GM18951 (cell line): ENCODE results near the gene ROBO1.

ENCODE experiments used
- POLR2A ChIP-seq: IDR thresholded peaks from 4 replicates; pipeline ENCODE4 v1.6.1; 2011; ENCODE audit warnings: mild to moderate bottlenecking; ENCODE audit not compliant: insufficient read length, insufficient read depth; ENCODE audit errors: extremely low read depth
- in situ Hi-C: fragments of 300-500 bp; cut with MboI; formaldehyde crosslinking; loops from one replicate; pipeline ENCODE4 v1.12.0; 2022; ENCODE audit warnings: low sequenced_read_pairs, mixed read lengths, inconsistent platforms; ENCODE audit not compliant: unreplicated experiment

ROBO1 gene

DNA sequence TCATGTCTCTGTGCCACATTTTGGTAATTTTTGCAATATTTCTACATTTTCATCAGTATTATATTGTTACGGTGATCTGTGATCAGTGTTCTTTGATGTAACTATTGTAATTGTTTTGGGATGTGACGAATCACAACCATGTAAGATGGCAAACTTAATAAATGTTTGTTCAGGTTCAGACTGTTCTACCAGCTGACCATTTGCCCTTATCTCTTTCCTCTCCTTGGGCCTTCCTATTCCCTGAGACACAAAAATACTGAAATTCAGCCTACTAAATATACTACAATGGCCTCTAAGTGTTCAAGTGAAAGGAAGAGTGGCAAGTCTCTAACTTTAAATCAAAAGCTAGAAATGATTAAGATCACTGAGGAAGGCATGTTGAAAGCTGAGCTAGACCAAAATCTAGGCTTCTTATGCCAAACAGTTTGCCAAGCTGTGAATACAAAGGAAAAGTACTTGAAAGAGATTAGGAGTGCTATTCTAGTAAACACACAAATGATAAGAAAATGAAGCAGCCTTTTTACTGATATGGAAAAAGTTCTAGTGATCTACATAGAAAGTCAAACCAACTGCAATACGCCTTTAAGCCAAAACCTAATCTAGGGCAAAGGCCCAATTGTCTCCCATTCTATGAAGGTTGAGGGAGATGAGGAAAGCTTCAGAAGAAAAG lies 952.8 kb downstream of the ROBO1 start:
- no peak for TF ChIP-seq POLR2A
- in situ Hi-C loops, result no loop called here

DNA sequence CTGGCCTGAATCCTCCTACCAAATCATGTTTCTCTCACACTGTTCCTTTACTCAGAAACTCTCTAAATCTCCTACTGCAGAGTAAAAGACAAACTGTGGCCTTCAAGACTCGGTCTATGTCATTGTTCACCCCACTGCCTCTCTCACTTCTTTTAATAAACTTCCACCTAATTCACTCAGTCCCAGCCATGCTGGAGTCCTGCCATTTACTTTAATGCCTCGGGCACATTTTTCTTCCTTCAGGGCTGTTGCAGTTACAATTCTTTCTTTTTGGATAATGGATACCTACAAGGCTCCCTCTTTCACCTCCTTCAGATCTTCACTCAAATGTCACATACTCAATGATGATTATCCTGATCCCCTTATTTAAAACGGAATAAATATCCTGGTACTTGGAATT lies 955.6 kb downstream of the ROBO1 start:
- no peak for TF ChIP-seq POLR2A
- in situ Hi-C loops, result no loop called here

GRCh38 chr3:78809966-78810365 lies 957.8 kb downstream of the ROBO1 start:
- TF ChIP-seq POLR2A, result no peak
- in situ Hi-C loops, result no loop called here

- in situ Hi-C loops, result no loop called here
- no peak for TF ChIP-seq POLR2A
Measured at GRCh38 chr3:78804251-78805037, 963.4 kb downstream of the ROBO1 start.

- no peak for TF ChIP-seq POLR2A
- in situ Hi-C loops, result no loop called here
Measured at GRCh38 chr3:78802562-78802930, 965.3 kb downstream of the ROBO1 start.

DNA sequence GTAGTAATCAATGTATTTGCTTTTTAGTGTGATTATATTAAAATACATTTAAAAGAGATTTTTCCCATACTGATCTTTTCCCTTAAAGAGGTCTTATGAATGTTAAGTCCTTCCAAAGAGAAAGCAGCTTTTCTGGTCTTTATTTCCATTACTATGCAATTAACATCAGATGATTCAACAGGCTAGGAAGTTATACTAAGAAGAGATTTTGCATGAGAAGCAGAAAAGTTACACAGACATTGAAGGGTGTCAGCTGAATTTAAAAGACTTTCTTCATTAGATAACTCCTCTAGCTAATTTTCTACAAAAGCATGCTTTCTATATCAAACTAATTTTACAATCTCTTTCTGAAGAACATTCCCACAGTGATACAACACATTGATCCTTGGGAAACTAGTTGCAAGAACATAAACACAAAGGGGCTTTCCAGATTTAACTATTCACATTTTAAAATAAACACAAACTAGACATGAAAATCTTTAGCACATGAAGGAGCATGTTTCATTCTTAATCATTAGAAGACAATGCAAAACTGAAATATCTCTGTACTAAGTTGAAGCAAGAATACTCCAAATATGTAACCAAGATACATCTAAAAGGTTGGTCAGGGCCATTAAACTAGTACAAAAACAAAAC lies 965.8 kb downstream of the ROBO1 start:
- TF ChIP-seq POLR2A, result no peak
- in situ Hi-C loops, result no loop called here

DNA sequence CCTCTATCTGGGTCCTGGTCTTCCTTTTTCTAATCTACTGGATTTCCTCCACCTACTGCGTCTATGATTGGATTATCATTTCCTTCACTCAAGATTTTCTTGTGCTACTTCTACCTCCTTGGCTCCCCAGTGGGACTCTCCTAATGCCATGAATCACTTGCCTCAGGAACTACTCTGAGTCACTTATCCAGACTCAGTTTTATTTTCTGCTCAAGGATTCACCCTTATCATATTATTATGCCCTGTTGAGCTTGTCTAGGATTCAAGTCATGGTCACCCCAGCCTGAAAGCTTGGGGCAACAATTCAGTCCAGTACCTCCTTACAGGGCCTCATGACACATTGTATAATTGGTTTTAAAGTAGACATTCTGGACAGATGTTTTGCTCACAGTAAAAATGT lies 968.1 kb downstream of the ROBO1 start:
- TF ChIP-seq POLR2A, result no peak
- in situ Hi-C loops, result no loop called here

GRCh38 chr3:78798266-78798832 lies 969.4 kb downstream of the ROBO1 start:
- in situ Hi-C loops, result no loop called here
- no peak for TF ChIP-seq POLR2A

GRCh38 chr3:78794431-78794830 lies 973.4 kb downstream of the ROBO1 start:
- no peak for TF ChIP-seq POLR2A
- in situ Hi-C loops, result no loop called here

GRCh38 chr3:78792733-78793132 lies 975.1 kb downstream of the ROBO1 start:
- no peak for TF ChIP-seq POLR2A
- in situ Hi-C loops, result no loop called here

GRCh38 chr3:78792212-78792611 lies 975.6 kb downstream of the ROBO1 start:
- no peak for TF ChIP-seq POLR2A
- in situ Hi-C loops, result no loop called here

- no peak for TF ChIP-seq POLR2A
- in situ Hi-C loops, result no loop called here
Measured at GRCh38 chr3:78791753-78792152, 976.0 kb downstream of the ROBO1 start.

GRCh38 chr3:78788839-78789238 lies 979.0 kb downstream of the ROBO1 start:
- in situ Hi-C loops, result no loop called here
- TF ChIP-seq POLR2A, result no peak
